Adrenal gland (tissue), 5 donors: ENCODE measurements around the gene CELF3.

Source experiments
- POLR2A ChIP-seq, 2 donors: fragments of 450-650 bp; IDR thresholded peaks; one replicate each; pipeline ENCODE4 v1.6.1; 2017; ENCODE audit warnings: antibody characterized with exemption in 2 of 2, mild to moderate bottlenecking in 2 of 2, moderate library complexity in 1 of 2
- TF ChIP-seq, protein P1 (sequence below), 6 experiments: fragments of 450-650 bp in 4 of 6; fragments of 200-600 bp in 2 of 6; sonication (generic) in 1 of 6; IDR thresholded peaks; 1 replicate in 5 of 6; 2 replicates in 1 of 6; pipeline versions ENCODE4 v1.5.1 to v1.8.0; 2016 to 2021; ENCODE audit warnings: antibody characterized with exemption in 6 of 6, mild to moderate bottlenecking in 2 of 6, moderate library complexity in 1 of 6
- donor health status: DM: no; HTN: no; CAD: no.

DNA sequence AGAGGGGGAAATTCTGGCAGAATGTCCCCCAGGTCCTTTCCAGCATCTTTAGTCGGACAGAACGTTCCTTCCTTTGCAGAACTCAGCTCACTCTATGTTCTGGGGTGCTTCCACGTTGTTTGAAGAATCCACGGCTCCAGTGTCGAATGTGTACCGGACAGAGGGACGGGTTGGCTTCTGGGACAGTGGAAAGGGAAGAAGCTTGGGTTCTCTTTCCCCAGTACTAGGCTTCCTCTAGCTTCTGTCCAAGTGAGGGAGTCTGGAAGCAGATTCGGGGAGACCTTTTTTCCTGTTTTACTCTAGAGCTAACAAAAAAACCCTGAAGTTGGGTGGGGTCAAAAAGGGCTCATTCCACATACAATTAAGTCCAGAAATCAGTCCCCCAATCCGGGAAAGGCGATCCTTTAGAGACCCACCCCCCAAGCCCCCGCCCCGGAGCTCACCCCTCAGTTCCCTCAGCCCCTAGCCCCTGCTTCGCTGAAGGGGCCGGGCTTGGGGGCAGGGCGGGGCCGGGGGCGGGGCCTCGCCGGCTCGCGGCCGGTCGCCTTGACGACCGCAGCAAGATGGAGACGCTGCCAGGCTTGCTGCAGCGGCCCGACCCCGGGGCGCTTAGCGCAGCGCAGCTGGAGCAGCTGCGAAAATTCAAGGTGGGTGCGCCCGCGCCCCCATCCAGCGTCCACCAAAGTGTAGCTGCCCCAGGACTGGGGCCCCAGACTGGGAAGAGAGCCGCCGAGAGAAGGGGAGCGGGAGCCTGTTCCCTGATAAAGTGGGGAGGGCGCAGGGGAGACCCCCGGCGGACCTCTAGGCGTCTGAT lies 4.6 kb upstream of the CELF3 start, which contains the start of gene RIIAD1:
- TF ChIP-seq, protein P1, sequence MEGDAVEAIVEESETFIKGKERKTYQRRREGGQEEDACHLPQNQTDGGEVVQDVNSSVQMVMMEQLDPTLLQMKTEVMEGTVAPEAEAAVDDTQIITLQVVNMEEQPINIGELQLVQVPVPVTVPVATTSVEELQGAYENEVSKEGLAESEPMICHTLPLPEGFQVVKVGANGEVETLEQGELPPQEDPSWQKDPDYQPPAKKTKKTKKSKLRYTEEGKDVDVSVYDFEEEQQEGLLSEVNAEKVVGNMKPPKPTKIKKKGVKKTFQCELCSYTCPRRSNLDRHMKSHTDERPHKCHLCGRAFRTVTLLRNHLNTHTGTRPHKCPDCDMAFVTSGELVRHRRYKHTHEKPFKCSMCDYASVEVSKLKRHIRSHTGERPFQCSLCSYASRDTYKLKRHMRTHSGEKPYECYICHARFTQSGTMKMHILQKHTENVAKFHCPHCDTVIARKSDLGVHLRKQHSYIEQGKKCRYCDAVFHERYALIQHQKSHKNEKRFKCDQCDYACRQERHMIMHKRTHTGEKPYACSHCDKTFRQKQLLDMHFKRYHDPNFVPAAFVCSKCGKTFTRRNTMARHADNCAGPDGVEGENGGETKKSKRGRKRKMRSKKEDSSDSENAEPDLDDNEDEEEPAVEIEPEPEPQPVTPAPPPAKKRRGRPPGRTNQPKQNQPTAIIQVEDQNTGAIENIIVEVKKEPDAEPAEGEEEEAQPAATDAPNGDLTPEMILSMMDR (IDR thresholded peaks at IDR 0.05), result no peak
- no peak for TF ChIP-seq POLR2A (IDR thresholded peaks at IDR 0.05)
